Suppressor macrophage treated with lipopolysaccharide for 1 hour (primary cell): Measurements from ENCODE around the gene LRMDA.
A peak's percentile ranks its signal among the peaks of the same experiment; 100 is the strongest.

Source experiments
- DNase-seq, 3 donors: peaks; one replicate each; pipeline ENCODE4 v3.0.0-alpha.2; 2020 to 2022

Gene LRMDA

DNA sequence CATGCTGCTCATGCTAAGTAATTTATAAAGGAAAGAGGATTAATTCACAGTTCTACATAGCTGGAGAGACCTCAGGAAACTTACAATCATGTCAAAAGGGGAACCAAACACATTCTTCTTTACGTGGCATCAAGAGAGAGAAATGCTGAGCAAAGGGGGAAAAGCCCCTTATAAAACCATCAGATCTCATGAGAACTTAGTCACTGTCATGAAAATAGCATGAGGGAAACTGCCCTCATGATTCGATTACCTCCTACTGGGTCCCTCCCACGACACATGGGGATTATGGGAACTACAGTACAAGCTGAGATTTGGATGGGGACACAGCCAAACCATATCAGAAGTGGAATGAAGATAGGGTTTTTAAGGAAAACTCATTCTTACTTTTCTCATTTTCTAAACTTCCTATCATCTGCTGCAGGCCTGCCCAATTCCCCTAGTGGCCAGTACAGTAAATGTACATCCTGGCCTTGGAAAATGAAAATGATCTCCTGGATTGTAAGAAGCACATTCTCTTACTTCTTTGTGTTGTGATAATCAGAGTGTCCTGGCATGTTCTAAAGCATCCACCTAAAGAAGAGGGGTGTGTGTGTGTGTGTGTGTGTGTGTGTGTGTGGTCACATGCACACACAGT, 421.5 kb downstream of the LRMDA start:
- DNase-seq: peak; percentile 53 to 81 (median 61)

DNA sequence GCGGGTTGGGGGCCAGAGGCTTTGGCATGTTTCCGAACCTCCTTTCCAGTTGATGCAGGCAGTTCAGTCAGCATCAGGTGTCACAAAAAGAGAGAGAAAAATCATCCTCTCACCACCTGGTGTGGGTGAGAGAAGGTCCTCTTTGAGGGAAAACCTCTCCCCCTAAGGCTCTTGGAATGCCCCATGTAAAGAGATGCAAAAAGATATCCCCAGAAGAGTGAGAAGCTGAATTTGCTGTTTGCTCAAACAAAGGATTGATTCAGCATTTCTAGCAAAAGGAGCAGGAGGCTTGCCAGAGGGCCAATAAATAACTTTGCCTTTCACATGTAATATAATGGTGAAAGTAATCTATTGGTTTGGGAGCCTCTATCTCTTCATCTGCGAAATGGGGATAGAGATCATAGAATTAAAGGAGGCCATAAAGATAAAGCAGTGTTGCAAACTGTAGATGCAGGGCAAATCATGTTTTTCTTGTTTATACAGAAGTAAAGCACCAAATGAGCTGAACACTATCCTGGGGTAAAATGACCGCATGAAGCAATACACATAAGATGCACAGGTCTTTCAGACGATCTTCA, 425.9 kb downstream of the LRMDA start:
- DNase-seq: no peak

DNA sequence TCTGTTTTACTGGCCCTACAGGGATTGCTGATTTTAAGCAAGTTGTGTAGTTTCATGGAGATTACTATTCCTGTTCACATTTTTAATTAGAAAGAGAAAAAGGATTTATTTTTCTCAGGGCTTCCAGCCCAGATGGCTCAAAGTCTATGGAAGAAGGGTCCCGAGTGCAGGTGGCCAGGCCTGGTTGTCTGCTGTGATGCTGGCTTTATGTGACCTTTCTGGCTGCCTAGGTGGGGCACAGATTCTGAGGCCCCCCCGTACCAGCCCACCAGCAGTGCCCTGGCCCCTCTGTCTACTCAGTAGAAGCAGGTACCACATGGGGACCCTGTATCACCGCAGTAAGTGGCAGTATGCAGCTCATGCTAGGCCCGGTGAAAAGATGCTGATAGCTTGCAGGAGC, 426.5 kb downstream of the LRMDA start:
- no peak for DNase-seq

DNA sequence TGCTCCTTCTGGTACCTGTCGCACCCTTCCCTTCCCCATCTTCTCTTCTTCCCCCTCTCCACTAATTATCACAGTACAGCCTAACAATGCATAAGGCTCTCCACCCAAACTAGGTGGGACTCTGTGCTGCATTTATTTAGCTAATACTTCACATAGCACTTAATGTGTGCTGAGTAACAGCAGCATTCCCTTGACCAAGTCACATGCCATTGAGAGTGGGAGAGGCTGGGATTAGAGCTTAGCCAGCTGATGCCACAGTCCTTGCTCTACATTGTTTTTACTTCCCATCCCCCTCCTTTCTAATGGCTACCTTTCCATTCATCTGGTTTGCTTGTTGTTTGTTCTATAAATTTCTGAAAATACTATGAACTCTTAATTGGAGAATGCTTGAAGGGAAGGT, 426.9 kb downstream of the LRMDA start:
- no peak for DNase-seq

DNA sequence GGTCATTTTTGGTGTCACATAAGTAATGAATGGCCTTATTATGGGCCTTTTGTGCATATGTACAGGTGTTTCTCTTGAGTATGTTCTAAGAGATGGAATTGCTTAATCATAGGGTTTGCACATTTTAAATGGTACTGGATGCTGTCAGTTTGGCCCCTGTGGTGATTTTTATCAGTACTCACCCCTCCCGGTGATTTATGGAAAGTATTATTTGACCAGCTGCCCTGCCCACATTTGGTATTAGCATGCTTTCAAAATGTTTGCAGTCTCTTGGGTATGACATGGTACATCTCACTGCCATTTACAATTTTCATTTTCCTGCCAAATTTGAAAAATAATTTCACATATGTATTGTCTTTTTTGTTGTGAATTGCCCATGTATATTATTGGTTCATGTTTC, 427.7 kb downstream of the LRMDA start:
- DNase-seq: no peak

DNA sequence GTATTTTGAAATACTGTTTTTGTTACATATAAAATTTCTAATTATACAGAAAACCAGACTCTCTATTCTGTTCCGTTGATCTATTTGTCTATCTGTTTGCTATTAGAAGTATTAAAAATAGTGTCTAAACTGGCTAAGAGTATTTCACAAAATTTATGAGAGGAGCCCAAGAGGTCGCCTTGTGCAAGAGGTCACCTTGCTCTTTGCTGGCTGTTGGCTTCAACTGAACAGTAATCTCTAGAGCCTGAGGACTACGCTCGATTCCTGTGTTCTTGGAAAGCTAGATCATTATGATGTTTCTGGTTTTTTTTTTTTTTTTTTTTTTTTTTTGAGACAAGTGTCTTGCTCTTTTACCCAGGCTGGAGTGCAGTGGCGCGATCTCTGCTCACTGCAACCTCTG, 428.6 kb downstream of the LRMDA start:
- DNase-seq: no peak

DNA sequence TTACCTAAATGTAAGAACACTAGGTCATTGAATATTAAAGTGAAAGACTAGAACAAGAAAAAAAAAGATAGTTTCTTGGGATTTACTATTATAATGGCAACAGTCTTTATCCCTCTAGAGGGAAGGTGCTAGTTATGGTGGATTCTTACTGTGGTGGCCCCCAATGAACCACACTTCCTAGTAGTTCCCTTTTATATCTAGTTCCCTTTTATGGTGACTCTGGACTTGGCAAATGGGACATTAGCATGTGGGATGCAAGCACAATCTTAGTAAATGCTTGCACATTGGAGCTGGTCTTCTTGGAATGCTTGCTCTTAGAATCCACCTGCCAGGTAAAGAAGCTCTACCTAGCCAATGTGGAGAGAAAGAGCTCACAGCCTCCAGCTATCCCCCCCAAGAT, 430.2 kb downstream of the LRMDA start:
- DNase-seq: peak; percentile 21 to 43 (median 42)

DNA sequence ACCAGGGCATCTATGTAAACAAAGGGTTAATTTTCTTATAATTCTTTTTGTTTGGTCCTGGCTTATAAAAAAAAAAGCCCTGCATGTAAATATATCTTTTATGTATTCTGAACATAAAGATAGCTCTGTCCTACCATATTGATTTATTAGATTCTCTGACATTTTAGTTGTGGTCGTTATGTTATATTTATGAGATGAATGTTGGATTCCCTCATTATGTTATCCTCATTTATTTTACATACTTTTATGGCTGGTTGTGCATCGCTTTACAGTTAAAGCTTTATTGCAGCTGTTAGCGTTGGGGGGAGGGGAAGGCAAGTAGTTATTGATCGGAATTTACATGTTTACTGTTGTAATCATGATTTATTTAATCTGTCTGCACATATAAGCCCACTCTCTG, 431.5 kb downstream of the LRMDA start:
- DNase-seq: no peak

DNA sequence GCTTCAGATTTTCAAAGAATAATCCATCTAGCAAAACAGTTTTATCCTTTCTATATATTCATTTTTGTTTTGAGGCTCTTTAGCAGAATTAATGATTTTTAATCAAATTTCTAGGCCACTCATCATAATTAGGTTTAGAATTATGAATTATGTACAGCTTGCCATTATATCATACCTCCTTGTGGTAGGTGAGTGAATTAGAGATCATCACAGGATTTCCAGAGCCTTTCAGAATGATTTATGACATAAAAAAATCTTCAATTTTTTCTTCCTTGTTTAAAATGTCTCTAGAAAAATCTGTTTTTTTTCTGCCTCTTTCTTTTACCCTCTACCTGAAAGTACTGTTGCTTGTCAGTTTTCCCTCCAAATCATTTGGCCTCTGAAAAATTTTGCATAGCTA, 433.3 kb downstream of the LRMDA start:
- DNase-seq: no peak

DNA sequence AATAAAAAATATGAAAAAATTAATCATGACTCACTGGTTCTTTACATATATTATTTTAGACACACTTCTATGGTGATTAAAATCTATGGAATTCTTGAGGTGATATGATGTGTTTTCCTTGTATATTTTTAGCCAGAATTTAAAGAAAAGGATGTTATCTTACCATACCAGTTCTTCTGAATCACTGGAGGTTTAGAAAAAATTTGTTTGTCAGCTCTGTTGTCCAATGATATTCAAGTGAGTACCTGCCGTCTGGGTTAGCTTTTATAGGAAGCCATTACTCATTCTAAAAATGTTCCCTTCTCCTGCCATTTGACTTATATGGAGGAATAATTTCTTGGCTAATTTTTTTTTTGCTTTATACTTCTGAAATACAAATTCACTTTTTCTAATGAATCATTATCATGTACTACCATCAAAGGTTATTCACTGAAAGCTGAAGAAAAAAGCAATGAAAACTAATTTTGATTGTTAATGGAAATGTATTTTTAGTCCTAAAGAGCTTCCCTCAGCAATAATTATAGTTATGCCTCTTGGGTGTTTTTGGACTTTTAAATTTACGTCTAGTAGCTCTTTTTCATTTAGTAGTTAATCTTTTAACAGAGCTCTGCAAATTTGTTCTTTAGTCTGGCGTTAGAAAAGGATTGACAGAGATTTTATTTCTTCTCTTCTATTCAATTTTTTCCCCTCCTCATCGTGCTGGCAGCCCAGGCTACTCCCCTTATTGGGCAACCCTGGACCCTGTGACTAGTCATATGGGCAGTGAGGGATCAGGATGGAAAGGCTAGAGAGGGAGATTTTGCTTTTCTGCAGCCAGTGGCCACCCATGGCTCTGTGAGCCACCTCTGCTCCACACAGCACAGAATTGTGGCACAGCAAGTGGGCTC, 434.2 kb downstream of the LRMDA start:
- DNase-seq: no peak

DNA sequence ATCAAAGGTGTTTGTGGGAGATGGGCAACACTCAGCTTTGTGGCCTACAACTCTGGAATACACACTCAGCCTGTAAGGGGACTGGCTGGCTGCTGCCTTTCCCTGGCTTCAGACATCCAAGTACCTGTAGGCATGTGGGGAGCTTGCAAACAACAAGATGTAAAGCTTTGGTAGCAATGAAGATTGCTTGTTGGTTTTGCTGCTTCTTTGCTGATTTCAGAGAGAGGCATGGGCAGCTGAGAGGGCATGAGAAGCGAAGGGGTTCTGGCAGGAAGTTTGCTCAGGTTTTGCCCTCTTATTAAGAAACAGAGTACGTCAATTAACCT, 434.8 kb downstream of the LRMDA start:
- no peak for DNase-seq

DNA sequence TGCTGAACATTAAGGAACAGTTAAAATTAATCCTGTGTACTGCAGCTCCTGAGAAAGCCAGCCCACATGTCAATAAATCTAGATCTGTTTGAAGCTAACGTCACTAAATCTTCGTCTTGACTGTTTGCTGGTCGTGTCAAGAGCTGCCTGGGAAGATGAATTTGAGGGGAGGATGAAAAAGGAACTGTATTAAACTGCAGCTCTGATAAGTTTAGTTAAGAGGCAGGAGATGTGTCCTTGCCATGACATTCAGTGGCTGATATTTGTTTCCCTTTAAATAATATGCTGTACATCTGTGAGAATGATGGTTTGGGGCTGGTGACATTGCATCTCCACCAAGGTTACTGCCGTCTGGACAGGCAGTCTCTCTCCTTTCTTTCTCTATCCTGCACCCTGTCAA, 435.3 kb downstream of the LRMDA start:
- no peak for DNase-seq

DNA sequence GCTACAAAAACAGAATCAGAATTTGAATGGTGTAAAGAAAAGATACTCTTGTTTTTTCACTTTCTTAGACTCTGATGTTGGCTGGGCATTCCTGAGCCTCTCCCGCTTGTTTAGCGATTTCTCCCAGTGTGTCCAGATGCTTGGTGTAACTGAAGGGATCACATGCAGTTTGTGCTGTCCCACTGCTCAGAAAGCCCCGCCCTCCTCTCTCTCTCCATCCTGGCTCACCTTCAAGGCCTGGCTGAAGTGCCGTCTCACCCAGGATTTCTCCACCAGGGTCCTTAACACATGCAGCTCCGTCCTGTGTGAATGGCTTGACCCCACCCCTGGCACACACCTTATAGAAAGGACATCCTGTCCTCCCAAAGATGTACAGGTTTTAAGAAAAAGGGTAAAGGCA, 437.1 kb downstream of the LRMDA start:
- DNase-seq: no peak

DNA sequence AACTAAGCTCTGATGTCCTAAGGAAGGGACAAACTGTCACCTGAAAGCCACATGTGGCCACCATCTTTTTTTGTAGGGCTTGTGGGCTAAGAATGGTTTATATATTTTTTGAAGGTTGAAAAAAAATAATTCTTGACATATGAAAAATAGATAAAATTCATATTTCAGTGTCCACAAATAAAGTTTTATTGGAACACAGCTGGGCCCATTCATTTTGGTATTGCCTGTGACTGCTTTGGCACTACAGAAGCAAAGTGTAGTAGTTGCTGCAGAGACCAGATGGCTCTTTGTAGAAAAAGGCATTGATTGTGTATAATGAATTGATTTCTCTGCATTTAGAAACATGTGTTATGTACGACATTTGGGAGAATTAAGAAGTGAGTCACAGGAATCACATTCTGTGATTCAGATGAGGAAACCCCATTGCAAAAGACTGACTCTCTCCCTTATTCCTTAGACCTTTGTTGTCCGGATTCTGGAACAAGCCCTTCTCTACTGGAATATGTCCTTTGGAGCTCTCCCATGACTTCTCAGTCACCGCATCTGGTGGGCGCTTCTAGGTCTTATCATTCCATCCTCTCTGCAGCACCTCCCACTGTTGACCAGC, 438.7 kb downstream of the LRMDA start:
- DNase-seq: peak in 2 of 3 donors; percentile 3 to 8

DNA sequence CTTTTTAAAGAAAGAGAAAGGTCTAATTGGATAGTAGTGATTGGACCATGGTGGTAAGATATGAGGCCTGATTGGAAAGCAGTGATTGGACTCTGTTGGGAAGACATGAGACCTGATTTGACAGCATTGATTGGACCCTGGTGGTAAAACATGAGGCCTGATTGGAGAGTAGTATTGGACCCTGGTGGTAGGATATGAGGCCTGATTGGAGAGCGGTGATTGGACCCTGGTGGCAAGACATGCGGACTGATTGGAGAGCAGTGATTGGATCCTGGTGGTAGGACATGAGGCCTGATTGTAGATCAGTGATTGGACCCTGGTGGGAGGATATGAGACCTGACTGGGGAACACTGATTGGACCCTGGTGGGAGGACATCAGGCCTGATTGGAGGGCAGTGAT, 444.3 kb downstream of the LRMDA start:
- no peak for DNase-seq

DNA sequence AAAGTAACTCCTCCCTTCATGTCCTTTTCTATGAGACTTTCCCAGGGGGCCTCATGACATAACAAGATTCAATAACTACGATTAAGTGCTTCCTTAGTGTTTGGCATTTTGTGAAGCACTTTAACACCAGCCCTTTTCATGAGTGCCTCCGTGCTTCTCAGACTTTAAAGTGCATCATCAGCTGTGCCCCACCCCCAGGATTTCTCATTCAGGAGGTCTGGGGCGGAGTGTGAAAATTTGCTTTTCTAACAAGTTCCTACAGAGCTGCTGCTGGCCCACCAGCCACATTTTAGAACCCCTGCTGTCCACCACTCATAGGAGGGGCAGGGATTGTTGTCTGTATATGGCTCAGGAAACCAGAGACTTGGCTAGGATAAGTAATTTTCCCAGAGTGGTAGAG, 445.3 kb downstream of the LRMDA start:
- no peak for DNase-seq

DNA sequence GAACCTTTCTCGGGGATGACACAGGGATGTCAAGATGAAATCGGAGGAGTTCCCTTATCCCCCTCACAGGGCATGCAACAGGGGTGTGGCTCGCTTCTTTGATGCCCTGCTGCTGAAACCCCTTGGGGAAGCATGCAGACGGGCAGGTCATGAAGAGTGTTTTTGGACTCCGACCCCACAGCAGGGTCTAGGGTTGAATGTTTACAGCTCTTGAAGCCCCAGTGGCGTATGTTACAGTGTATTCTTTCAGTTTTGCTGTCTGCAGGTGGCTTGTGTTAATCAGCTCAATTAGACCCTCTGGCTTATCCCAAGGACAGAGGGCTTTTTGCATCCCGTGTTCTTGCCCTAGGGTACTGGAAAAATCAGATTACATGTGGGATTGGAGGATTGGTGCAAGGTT, 446.5 kb downstream of the LRMDA start:
- DNase-seq: no peak

DNA sequence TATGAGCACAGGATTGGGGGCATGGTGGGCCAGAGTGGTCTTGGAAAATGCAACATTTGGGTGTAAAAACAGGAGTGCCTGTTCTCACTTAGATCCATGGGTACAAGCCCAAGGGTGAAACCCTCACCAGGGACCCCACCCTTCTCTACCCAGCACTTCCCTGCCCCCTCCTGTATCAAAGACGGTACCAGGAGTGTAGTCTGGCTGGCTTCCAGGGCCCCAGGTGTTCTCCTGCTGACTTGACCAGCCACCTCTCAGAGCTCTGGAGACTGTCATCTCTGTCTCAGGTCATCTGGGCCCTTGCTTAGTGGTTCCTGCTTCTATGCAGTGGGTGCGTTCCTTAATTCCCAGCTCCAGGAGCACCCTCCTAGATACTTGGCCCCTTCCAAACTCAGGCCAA, 447.2 kb downstream of the LRMDA start:
- no peak for DNase-seq

DNA sequence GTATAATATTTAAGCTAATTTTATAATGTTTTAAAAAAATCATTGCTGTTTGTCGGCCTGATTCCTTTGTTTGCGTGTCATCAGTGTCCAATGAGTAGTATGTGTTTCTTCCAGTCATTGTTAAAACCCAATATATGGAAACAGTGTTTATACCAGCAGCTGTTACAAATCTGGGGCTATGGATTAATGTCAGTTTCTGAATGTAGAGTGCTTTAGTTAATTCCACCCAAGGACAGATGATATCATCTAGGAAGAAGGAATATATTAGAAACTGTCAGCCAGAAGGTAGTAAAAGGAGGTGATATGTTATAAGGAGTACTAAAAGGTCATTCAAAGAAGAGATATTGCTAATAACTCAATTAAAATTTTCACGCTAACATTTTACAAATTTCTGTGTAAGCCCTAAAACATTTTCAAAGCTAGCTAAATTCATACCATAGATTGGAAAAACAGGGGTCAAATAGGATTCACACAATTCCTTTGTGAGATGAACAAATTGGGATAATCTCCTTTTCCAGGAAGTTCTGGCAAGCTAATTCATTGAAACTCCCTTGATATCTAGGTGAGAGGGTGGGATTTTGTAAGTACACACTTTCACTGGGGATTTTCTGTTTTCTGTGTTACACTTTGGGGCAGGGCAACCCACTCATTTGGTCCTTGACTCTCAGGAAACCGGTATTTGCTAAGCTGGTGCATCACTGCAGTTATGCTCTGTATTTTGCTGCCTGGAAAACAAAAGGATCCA, 448.8 kb downstream of the LRMDA start:
- no peak for DNase-seq

DNA sequence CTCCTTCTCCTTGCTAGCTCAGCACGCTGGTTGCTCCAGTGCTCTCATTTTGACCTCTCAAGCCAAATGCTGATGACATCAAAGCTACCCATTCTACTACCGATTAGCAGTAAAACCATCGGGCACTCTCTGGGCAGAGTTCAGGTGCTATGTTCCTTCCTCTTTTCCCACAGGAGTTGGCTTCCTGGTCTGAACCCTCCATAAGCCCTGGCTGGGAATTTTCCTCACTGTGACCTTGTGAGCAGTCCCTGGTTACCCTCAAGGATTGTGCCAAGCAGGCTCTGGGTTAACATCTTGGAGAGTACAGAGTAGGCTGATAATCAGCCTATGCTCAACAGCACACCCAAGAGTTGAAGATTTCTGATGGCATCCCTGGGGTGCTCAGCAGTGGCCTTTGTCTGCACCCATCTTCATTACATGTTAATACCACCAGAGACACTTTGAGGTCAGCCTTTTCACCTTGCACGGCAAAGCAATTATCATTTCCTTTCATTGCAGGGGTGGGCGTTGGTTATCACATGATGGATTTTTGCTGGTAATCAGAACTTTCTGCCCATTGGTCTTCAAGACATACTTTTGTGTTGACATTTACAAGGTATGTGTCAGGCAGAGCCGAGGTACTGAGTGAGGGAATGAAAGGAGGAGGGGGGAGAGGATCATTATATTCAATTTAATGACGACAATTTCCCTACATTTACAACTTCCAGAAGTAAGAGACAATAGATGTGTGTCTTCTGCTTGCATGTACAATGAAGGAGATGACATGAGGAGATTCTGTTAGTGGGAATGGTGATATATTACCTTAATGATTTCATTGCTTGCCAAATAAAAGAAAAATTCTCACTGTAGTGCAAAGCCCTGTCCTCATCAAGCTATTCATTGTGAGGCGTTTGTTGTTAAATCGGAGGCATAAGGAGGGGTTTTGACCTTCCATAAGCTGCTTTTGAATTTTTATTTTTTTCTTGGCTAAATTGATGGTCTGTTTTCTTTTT, 452.0 kb downstream of the LRMDA start:
- no peak for DNase-seq

DNA sequence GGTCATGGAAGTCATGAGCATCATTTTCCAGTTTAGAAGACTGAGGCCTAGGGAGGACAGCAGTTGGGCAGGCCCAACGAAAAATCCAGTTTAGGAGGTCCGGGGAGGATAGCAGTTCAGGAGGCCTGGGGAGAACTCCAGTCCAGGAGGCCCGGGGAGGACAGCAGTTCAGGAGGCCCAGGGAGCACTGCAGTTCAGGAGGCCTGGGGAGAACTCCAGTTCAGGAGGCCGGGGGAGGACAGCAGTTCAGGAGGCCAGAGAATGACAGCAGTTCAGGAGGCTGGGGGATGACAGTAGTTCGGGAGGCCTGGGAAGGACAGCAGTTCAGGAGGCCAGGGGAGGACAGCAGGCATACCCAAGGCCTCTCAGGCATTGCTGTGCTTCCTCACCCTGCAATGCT, 453.4 kb downstream of the LRMDA start:
- DNase-seq: no peak

DNA sequence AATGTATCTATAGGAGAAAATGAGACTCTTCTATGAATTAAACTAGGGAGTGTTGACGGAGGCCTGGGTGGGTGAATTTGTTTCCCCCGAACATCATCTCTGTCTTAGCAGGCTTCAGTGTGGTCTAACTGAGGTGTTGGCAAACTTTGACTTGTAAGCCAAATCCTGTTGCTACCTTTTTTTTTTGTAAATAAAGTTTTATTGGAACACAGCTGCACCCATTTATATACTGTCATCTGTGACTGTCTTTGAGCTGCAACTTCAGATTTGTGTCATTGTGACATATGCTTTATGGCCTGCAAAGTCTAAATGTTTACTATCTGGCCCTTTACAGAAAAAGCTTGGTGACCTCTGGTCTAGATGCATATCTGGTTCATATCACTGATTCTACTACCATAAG, 455.9 kb downstream of the LRMDA start:
- DNase-seq: no peak
